ENCODE data around the gene RNF157.

Gene RNF157

GRCh38 chr17:76092526-76093413 is 147.5 kb downstream of the RNF157 start:
- Histone ChIP-seq H3K27me3 (ENCODE audit: control insufficient read depth, insufficient read depth, low read length) (no peaks in the 10 kb centered on the region), H3K4me1 (ENCODE audit: control insufficient read depth, low read depth, low read length) (no peaks in the 10 kb centered on the region), H3K27ac (ENCODE audit: low read length) (no peak overlapping the region), H3K9me3 (ENCODE audit: control insufficient read depth, low read depth, low read length) (no peaks in the 10 kb centered on the region), H3K36me3 (ENCODE audit: control insufficient read depth, low read depth, low read length) (peaks cover 61% of the 10 kb centered on the region), H3K9ac (ENCODE audit: low read length) (no peak overlapping the region), H3K4me3 (ENCODE audit: low read length) (no peak overlapping the region)
